CD4-positive, alpha-beta T cell treated with Interleukin-10 for 1 hour (primary cell): ENCODE data around the gene NGEF.

Experiments
- DNase-seq: peaks from one replicate; pipeline ENCODE4 v3.0.0-alpha.2; 2020

NGEF gene

GRCh38 chr2:233044974-233045605 lies 32.0 kb upstream of the NGEF start:
- DNase-seq = no peak

DNA sequence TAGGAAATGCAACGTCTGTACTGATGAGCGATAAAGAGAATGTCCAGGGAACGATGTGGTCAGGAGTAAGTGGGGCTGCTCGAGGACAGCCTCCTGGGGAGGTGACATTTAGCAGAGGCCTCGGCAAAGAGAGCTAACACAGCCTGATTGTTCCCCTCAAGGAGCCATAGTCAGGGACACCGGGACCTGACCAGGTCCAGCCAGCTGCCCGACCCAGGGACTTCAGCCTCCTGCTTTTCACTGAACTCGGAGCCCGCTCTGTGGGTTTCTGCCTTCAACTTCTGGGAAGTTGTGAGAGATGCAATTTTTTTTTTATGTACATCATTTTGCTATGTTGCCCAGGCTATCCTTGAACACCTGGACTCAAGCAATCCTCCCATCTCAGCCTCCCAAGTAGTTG lies 29.5 kb upstream of the NGEF start:
- DNase-seq = no peak

GRCh38 chr2:233041722-233042323 lies 28.8 kb upstream of the NGEF start:
- DNase-seq = no peak

DNA sequence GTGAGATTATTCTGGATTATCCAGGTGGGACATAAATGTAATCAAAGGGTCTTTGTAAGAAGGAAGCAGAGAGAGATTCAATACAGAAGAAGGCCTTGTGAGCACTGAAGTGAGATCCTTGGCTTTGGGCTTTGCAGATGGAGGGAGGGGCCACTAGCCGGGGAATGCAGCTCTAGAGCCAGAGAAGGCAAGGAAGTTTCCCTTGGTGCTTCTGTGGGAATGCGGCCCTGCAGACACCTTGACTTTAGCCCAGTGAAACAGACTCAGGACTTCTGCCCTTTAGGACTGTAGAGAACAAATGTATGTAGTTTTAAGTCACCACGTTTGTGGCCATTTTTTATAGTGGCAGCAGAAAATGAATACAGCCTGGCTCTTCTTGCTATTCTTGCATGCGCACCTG lies 27.5 kb upstream of the NGEF start:
- no peak for DNase-seq

DNA sequence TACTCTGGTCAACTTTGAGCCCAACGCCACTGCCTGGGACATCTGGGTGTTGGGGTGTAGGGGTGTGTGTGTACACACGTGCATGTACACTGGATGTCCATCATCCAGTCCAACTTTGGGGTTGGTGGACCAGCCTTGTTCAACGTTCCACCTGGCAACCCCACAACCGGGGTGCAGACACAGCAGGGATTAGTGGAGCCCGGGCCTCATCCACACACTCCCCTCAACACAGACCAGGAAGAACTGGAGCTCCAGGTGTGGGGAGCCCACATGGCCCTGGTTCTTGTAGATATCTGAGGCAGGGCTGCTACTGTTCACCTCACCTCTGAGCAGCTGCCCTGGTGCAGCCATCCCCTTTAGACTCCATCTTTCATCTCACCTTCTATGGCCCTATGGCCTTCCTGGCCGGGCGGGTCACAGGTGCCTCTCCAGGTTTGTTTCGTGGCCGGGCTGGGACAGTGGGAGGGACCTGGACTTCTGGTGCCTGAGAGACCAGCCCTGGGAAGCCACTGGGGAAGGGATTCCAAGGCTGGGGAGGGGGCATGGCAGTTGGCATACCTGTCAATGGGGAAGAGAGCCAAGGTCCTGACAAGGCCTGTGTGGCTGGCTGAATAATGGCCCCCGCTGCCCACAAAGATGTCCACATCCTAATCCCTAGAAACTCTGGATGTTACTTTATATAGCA lies 26.9 kb upstream of the NGEF start:
- no peak for DNase-seq

GRCh38 chr2:233039212-233039845 lies 26.3 kb upstream of the NGEF start:
- no peak for DNase-seq

DNA sequence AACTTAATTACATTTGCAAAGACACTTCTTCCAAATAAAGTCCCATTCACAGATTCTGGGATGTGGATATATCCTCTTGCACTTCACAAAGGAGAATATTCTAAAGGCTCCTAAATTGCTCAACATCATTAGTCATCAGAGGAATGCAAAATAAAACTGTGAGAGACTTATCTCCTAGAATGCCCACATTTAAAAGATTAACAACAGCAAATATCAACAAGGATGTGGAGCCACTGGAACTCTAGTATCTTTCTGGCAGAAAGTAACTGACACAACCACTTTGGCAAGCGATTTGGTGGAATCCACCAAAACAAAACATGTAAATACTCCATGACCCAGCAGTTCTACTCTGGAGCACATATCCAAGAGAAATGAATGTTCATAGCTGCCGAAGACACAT lies 24.0 kb upstream of the NGEF start:
- DNase-seq = no peak

- DNase-seq = no peak
These were observed 23.2 kb upstream of the NGEF start for GRCh38 chr2:233036162-233036838.

GRCh38 chr2:233035426-233036161 lies 22.5 kb upstream of the NGEF start:
- DNase-seq = no peak

DNA sequence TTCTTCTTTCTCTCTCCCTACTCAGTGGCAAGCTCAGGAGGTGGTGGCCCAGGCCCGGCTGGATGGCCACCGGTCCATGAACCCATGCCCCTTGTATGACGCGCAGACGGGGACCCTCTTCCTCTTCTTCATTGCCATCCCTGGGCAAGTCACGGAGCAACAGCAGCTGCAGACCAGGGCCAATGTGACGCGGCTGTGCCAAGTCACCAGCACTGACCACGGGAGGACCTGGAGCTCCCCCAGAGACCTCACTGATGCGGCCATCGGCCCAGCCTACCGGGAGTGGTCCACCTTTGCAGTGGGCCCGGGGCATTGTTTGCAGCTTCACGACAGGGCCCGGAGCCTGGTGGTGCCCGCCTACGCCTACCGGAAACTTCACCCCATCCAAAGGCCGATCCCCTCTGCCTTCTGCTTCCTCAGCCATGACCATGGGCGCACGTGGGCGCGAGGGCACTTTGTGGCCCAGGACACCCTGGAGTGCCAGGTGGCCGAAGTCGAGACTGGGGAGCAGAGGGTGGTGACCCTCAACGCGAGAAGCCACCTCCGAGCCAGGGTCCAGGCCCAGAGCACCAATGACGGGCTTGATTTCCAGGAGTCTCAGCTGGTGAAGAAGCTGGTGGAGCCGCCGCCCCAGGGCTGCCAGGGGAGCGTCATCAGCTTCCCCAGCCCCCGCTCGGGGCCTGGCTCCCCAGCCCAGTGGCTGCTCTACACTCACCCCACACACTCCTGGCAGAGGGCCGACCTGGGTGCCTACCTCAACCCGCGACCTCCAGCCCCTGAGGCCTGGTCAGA lies 21.2 kb upstream of the NGEF start:
- DNase-seq = no peak

DNA sequence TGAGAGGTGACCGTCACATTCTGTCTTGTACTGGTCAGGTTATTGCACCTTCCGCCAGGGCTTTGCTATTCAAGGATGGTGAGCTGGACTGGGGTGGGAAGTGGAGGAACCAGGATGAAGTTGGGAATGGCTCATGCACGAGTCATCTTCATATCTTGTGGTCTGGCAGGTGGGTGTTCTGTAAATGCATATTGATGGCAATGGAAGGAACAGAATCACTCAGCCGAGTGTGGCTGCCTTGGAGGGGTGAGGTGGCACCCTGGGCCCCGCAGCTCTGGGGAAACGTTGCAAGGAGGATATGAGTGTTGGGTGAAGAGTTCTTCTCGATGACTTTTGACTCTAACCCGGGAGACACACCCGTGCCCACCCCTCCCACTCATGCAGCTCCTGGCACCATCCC lies 20.6 kb upstream of the NGEF start:
- no peak for DNase-seq

DNA sequence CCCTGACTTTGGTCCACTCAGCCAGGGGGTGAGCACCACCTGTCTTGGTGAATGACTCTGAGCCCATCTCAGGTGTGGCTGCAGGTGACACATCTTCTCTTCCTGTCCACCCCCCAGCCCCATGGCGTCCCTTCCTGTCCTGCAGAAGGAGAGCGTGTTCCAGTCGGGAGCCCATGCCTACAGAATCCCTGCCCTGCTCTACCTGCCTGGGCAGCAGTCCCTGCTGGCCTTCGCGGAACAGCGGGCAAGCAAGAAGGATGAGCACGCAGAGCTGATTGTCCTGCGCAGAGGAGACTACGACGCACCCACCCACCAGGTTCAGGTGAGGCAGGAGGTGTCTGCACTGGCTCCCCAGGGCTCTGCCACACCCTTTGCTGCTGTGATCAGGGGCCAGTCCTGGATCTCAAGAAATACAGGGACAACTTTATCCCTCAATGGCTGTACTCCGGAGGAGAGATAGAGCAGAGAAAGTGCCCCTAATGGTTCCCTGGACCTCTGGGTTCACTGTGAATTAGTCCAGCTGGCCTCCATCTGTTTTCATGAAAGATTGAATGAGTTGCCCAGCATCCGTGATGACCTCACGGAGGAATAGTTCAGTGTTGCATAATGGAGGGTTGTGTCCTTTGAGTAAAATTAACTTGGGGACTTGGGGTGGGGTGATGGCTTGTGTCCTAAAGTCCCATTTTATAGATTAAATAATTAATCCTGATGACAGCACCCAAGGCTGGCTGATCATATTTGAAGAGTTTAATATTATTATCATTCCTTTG lies 19.7 kb upstream of the NGEF start, which contains the start of gene NEU2:
TSS of gene NEU2 (plus strand) at position 122 of the 770 bp plus-strand sequence. CDS start at position 122, 0 bp downstream.
- no peak for DNase-seq

- DNase-seq = no peak
These were observed 18.8 kb upstream of the NGEF start for GRCh38 chr2:233031556-233032500.

DNA sequence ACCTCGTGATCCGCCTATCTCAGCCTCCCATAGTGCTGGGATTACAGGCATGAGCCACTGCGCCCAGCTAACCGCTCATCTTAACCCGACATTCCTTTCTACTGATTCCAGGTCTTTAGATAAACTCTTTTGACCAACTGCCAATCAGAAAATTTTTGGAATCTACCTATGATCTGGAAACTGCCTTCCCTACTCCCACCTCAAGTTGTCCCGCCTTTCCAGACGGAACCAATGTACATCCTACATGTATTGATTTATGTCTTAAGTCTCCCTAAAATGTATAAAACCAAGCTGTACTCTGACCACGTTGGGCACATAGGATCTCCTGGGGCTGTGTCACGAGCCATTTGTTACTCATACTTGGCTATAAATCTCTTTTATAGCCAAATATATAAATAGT lies 16.3 kb upstream of the NGEF start:
- no peak for DNase-seq

- no peak for DNase-seq
These were observed 13.2 kb upstream of the NGEF start for GRCh38 chr2:233026198-233026813.

DNA sequence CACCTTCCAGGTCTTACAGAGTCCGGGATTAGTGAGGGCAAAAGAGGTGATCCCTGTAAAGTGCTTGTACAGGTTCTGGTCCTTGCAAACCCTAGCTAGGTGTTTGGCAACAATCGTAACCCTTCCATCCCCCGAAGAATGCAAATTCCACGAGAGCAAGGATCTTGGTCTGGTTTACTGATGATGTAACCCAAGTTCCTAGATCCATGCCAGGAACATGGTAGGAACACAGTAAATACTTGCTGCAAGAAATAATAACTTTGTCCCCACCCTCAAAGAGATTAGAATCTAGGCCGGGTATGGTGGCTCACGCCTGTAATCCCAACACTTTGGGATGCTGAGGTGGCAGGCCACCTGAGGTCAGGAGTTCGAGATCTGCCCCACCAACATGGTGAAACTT lies 12.7 kb upstream of the NGEF start:
- no peak for DNase-seq

DNA sequence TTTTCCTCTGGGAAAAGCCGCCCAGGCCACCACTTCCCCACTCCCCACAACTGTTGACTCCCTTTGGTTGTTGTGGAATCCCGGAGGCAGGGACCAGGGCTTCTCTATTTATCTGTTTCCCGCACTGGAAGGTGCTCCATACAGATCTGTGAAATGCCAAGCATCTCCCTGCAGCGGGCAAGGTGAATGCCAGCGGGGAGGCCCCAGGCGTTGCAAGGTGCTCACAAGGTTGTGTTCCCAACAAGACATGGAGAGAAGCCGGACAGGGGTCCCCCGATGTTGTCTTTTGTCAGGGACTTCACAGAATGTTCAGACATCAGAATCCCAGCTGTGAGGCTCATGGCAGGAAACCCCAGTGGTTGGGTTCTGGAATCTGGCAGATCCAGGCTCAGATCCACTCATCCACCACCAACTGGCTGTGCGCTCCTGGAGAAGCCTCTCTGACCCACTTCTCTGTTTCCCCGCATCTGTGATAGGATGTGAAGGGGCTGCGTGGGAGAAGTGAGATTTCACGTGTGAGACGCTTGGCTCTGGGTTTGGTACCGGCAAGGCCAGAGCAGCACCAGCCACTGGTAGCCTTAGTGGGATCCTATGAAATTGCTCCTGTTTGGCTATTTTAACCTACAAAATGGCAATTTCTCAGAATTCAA lies 10.8 kb upstream of the NGEF start:
- no peak for DNase-seq

GRCh38 chr2:233023007-233023760 lies 10.1 kb upstream of the NGEF start:
- no peak for DNase-seq
